Activated CD8-positive, alpha-beta memory T cell treated with anti-CD3 and anti-CD28 coated beads for 48 hours (primary cell): ENCODE measurements around the gene TEDC2.
"Not testable (repeated sequence)": the region's sequence is repeated elsewhere in the genome, so short reads cannot be mapped to it uniquely, and the experiment has no call there.

Experiments used
- DNase-seq, 3 experiments: peaks; one replicate each; pipeline ENCODE4 v3.0.0-alpha.2; 2020; ENCODE audit warnings: low read depth in 2 of 3, low spot score in 2 of 3

TEDC2 gene

GRCh38 chr16:2437032-2437790 is 22.7 kb upstream of the TEDC2 start:
- no peak for DNase-seq

- no peak for DNase-seq
Observed at GRCh38 chr16:2438121-2438520, 21.8 kb upstream of the TEDC2 start.

- no peak for DNase-seq
Observed at GRCh38 chr16:2439598-2439997, 20.3 kb upstream of the TEDC2 start.

- DNase-seq = not testable (repeated sequence)
Observed at GRCh38 chr16:2441143-2441804, 18.6 kb upstream of the TEDC2 start.

GRCh38 chr16:2443555-2443954 is 16.4 kb upstream of the TEDC2 start:
- DNase-seq = no peak

GRCh38 chr16:2447920-2448583 is 11.9 kb upstream of the TEDC2 start:
- DNase-seq = no peak

- no peak for DNase-seq
Observed at GRCh38 chr16:2449118-2449517, 10.8 kb upstream of the TEDC2 start.

GRCh38 chr16:2450535-2450934 is 9.4 kb upstream of the TEDC2 start:
- DNase-seq = no peak

GRCh38 chr16:2450975-2451381 is 8.9 kb upstream of the TEDC2 start:
- no peak for DNase-seq

GRCh38 chr16:2451851-2452320 is 8.0 kb upstream of the TEDC2 start:
- DNase-seq = no peak

GRCh38 chr16:2452650-2453049 is 7.3 kb upstream of the TEDC2 start:
- DNase-seq = no peak

GRCh38 chr16:2455081-2455845 is 4.6 kb upstream of the TEDC2 start:
- DNase-seq = no peak

- no peak for DNase-seq
Observed at GRCh38 chr16:2456551-2457153, 3.3 kb upstream of the TEDC2 start.

- DNase-seq = no peak
Observed at GRCh38 chr16:2457267-2457666, 2.6 kb upstream of the TEDC2 start.

- no peak for DNase-seq
Observed at GRCh38 chr16:2457946-2458345, 2.0 kb upstream of the TEDC2 start.

GRCh38 chr16:2458887-2459646 is 842 bp upstream of the TEDC2 start:
- DNase-seq = no peak

- DNase-seq = no peak
Observed at GRCh38 chr16:2460391-2460713, 443 bp downstream of the TEDC2 start.

GRCh38 chr16:2460916-2461315 is 1.0 kb downstream of the TEDC2 start:
- no peak for DNase-seq

- DNase-seq = no peak
Observed at GRCh38 chr16:2462031-2462866, 2.3 kb downstream of the TEDC2 start.

GRCh38 chr16:2464333-2464732 is 4.4 kb downstream of the TEDC2 start:
- DNase-seq = no peak
